CD4-positive, alpha-beta T cell (primary cell): ENCODE measurements around the gene TRIM40. TPM values are rescaled to one million over a fixed set of nuclear protein-coding genes. Genes with fewer than 3 reads are reported as not detected.

Experiments used
- ATAC-seq: fragments of 200-7000 bp; cut with Tn5 transposase; one replicate; pipeline ENCODE4 v1.10.0; 2022; ENCODE audit warnings: mild to moderate bottlenecking; ENCODE audit not compliant: poor library complexity
- CTCF ChIA-PET: fragments of 350-600 bp; sonication (Branson Sonifier 250); formaldehyde crosslinking; loops from one replicate; lab custom pipeline; 2021; ENCODE audit warnings: antibody characterized with exemption, inconsistent platforms; lab: Charles Lee
- POLR2A ChIA-PET: fragments of 350-600 bp; sonication (Branson Sonifier 250); formaldehyde crosslinking; loops from one replicate; lab custom pipeline; 2021; ENCODE audit warnings: antibody characterized with exemption, inconsistent platforms; lab: Charles Lee
- DNase-seq, 14 experiments: peaks; one replicate each; pipeline ENCODE4 v3.0.0-alpha.2; 2013 to 2020; ENCODE audit warnings: mixed read lengths in 2 of 14
- H3K27ac ChIP-seq, 2 donors: one replicate each; pipeline versions ENCODE4 v1.5.1 to v1.7.0; 2013; ENCODE audit warnings: low read length in 2 of 2, low read depth in 1 of 2, mild to moderate bottlenecking in 1 of 2
- H3K27me3 ChIP-seq, 2 experiments: 1 replicate in 1 of 2; 2 replicates in 1 of 2; pipeline versions ENCODE4 v1.6.1 to v1.7.0; 2013; ENCODE audit warnings: low read length in 2 of 2, control low read depth in 1 of 2, mild to moderate bottlenecking in 1 of 2, moderate library complexity in 1 of 2; ENCODE audit not compliant: insufficient read depth in 2 of 2, control insufficient read depth in 1 of 2
- H3K36me3 ChIP-seq: one replicate; pipeline ENCODE4 v1.6.1; 2013; ENCODE audit warnings: low read length, control low read depth; ENCODE audit not compliant: insufficient read depth
- H3K4me1 ChIP-seq: one replicate; pipeline ENCODE4 v1.6.1; 2013; ENCODE audit warnings: low read length, control low read depth; ENCODE audit not compliant: insufficient read depth
- H3K4me3 ChIP-seq: one replicate; pipeline ENCODE4 v1.5.1; 2013; ENCODE audit warnings: mild to moderate bottlenecking, low read length, moderate library complexity
- H3K9me3 ChIP-seq, 2 experiments: 1 replicate in 1 of 2; 2 replicates in 1 of 2; pipeline versions ENCODE4 v1.6.1 to v1.7.0; 2013; ENCODE audit warnings: low read length in 2 of 2, mild to moderate bottlenecking in 2 of 2, control low read depth in 1 of 2, moderate library complexity in 1 of 2; ENCODE audit not compliant: control insufficient read depth in 1 of 2, insufficient read depth in 1 of 2
- H3K27ac Mint-ChIP-seq: one replicate; pipeline ENCODE4 v1.8.0; 2020; ENCODE audit warnings: mixed read lengths
- H3K27me3 Mint-ChIP-seq: one replicate; pipeline ENCODE4 v1.8.0; 2021; ENCODE audit warnings: mixed read lengths
- H3K36me3 Mint-ChIP-seq: one replicate; pipeline ENCODE4 v1.8.0; 2021; ENCODE audit warnings: low read depth, mixed read lengths
- H3K4me1 Mint-ChIP-seq: one replicate; pipeline ENCODE4 v1.8.0; 2021; ENCODE audit warnings: low read depth, mixed read lengths
- H3K4me3 Mint-ChIP-seq: one replicate; pipeline ENCODE4 v1.8.0; 2020; ENCODE audit warnings: mild to moderate bottlenecking, mixed read lengths
- H3K9me3 Mint-ChIP-seq: one replicate; pipeline ENCODE4 v1.8.0; 2020; ENCODE audit warnings: mixed read lengths
- CTCF ChIP-seq: fragments of 200-600 bp; IDR thresholded peaks from one replicate; pipeline ENCODE4 v1.8.0; 2022; ENCODE audit warnings: antibody characterized with exemption, mild to moderate bottlenecking
- intact Hi-C, 2 experiments: fragments of 100-400 bp; cut with DNase I in 1 of 2; cut with micrococcal nuclease in 1 of 2; formaldehyde crosslinking; loops; one replicate each; pipeline versions ENCODE4 v1.15.1 to v1.9.0; 2023 to 2025; cut with DNase I, micrococcal nuclease
- total RNA-seq, 174 experiments: library from RNA in 2 of 174; stranded (reverse) in 2 of 174; gene quantifications; one replicate each; pipeline ENCODE4 v1.2.3 and lab custom pipeline; 2021 to 2026

Gene TRIM40
- total RNA-seq, 2 experiments from 2014 or later = not detected

- POLR2A ChIA-PET = no interaction called here
- H3K36me3 ChIP-seq = no peaks in the 10 kb centered on the region
- H3K9me3 Mint-ChIP-seq = no peaks in the 10 kb centered on the region
- peaks cover 87% of the 10 kb centered on the region for H3K27me3 Mint-ChIP-seq
- no peaks in the 10 kb centered on the region for H3K9me3 ChIP-seq
- H3K4me1 Mint-ChIP-seq = peaks cover 10% of the 10 kb centered on the region
- no peak overlapping the region for H3K27ac Mint-ChIP-seq
- CTCF ChIA-PET = interaction anchor here (0.5 to 1.0 kb wide), 2 partner anchors 10 to 38 kb away, joined by 3 to 5 read pairs; no protein-coding TSS in a partner anchor
- no peak for TF ChIP-seq CTCF
- no peak overlapping the region for H3K4me3 Mint-ChIP-seq
- H3K4me1 ChIP-seq = peaks cover 3% of the 10 kb centered on the region
- no peak overlapping the region for H3K27ac ChIP-seq
- no peaks in the 10 kb centered on the region for H3K36me3 Mint-ChIP-seq
- intact Hi-C loops = no loop called here
- ATAC-seq = no peak
- peaks cover 15 to 31% of the 10 kb centered on the region in 2 experiments for H3K27me3 ChIP-seq
- DNase-seq = no peak
- no peak overlapping the region for H3K4me3 ChIP-seq
Measured at GRCh38 chr6:30092852-30093543, 42.9 kb upstream of the TRIM40 start.

- Mint-ChIP-seq H3K4me1 (peaks cover 18% of the 10 kb centered on the region), H3K27ac (no peak overlapping the region), H3K4me3 (no peak overlapping the region), H3K27me3 (peaks cover 86% of the 10 kb centered on the region), H3K9me3 (no peaks in the 10 kb centered on the region), H3K36me3 (no peaks in the 10 kb centered on the region)
- Histone ChIP-seq H3K27me3 (peaks cover 20 to 31% of the 10 kb centered on the region in 2 experiments), H3K4me1 (peaks cover 10% of the 10 kb centered on the region), H3K27ac (no peak overlapping the region), H3K36me3 (no peaks in the 10 kb centered on the region), H3K9me3 (no peaks in the 10 kb centered on the region), H3K4me3 (no peak overlapping the region)
- intact Hi-C loops = no loop called here
- no peak for ATAC-seq
- POLR2A ChIA-PET = interaction anchor here (0.6 kb wide), 1 partner anchor 65 kb away, joined by 3 read pairs; no protein-coding TSS in a partner anchor
- DNase-seq = no peak
- CTCF ChIA-PET = interaction anchor here (0.6 to 1.3 kb wide), 3 partner anchors 9 to 37 kb away, joined by 3 to 6 read pairs (median 5); no protein-coding TSS in a partner anchor
- no peak for TF ChIP-seq CTCF
Measured at GRCh38 chr6:30093951-30094661, 41.8 kb upstream of the TRIM40 start.

- Mint-ChIP-seq H3K27ac (no peak overlapping the region), H3K27me3 (peaks cover 80% of the 10 kb centered on the region), H3K9me3 (no peaks in the 10 kb centered on the region), H3K36me3 (no peaks in the 10 kb centered on the region), H3K4me3 (no peak overlapping the region), H3K4me1 (peaks cover 42% of the 10 kb centered on the region)
- POLR2A ChIA-PET = no interaction called here
- CTCF ChIA-PET = interaction anchor here (2.9 kb wide), 1 partner anchor 34 kb away, joined by 12 read pairs; no protein-coding TSS in a partner anchor
- Histone ChIP-seq H3K36me3 (no peaks in the 10 kb centered on the region), H3K27ac (no peak overlapping the region), H3K27me3 (peaks cover 20 to 29% of the 10 kb centered on the region in 2 experiments), H3K4me3 (no peak overlapping the region), H3K4me1 (peaks cover 29% of the 10 kb centered on the region), H3K9me3 (no peaks in the 10 kb centered on the region)
- TF ChIP-seq CTCF = no peak
- intact Hi-C loops = loop anchor here in 1 of 2 experiments (2.0 kb wide), 1 partner anchor 20 kb away; no protein-coding TSS in a partner anchor
- DNase-seq = no peak
- no peak for ATAC-seq
Measured at GRCh38 chr6:30096829-30097228, 39.1 kb upstream of the TRIM40 start.
